ENCODE measurements around the gene SPEN.

Gene SPEN

DNA sequence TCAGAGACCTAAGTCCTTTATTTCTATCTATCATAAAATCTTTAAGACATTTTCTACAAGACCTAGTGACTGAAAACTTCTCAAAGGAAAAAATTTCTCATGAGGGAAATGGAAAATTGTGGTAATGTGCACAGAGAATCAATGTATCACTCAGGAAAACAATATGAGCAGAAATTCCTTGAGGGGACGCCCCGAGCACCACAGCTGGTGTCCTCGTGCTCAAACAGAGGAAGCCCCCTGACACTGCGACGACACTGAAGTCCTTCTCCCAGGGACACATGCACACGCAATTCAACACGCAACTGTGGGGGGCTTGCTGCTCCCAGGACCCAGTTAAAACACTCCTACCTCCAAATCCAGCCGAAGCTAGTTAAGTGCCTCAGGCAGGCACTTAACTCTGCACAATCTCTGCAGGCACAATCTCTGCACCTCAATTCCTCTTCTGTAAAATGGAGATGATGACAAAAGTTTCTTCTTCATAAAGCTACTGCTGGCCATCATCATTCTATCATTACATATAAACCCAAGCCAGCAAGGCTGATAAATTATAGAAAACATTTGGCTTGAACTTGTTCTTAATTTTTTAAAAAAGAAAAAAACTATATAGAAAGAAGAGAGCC, 112.4 kb downstream of the SPEN start:
- Mint-ChIP-seq H3K27me3 (ENCODE audit: low read depth) (no peaks in the 10 kb centered on the region), H3K36me3 (ENCODE audit: low read depth) (peaks cover 3% of the 10 kb centered on the region), H3K27ac (no peak overlapping the region), H3K4me3 (no peak overlapping the region), H3K9me3 (no peaks in the 10 kb centered on the region), H3K4me1 (peaks cover 40% of the 10 kb centered on the region)
- TF ChIP-seq, protein P1, sequence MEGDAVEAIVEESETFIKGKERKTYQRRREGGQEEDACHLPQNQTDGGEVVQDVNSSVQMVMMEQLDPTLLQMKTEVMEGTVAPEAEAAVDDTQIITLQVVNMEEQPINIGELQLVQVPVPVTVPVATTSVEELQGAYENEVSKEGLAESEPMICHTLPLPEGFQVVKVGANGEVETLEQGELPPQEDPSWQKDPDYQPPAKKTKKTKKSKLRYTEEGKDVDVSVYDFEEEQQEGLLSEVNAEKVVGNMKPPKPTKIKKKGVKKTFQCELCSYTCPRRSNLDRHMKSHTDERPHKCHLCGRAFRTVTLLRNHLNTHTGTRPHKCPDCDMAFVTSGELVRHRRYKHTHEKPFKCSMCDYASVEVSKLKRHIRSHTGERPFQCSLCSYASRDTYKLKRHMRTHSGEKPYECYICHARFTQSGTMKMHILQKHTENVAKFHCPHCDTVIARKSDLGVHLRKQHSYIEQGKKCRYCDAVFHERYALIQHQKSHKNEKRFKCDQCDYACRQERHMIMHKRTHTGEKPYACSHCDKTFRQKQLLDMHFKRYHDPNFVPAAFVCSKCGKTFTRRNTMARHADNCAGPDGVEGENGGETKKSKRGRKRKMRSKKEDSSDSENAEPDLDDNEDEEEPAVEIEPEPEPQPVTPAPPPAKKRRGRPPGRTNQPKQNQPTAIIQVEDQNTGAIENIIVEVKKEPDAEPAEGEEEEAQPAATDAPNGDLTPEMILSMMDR (IDR thresholded peaks at IDR 0.05; ENCODE audit: unreplicated experiment in 3 of 3), result no peak

DNA sequence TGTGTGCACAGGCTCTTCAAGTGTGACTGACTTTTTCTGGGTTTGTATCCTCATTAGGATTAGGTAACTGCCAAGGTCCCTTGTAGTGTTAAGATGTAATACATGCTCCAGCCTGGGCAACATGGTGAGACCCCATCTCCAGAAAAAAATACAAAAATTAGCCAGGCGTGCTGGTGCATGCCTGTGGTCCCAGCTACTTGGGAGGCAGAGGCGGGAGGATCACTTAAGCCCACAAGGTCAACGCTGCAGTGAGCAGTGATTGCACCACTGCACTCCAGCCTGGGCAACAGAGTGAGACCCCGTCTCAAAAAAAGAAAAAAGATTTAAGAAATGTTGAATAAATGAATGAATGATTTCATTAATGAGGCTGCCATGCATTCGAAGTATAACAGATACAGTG, 113.3 kb downstream of the SPEN start:
- H3K4me1 Mint-ChIP-seq, result peaks cover 36% of the 10 kb centered on the region
- H3K36me3 Mint-ChIP-seq (ENCODE audit: low read depth), result peaks cover 12% of the 10 kb centered on the region
- TF ChIP-seq, protein P1 (IDR thresholded peaks at IDR 0.05; ENCODE audit: unreplicated experiment in 3 of 3), result no peak
- no peak overlapping the region for H3K27ac Mint-ChIP-seq
- H3K4me3 Mint-ChIP-seq, result no peak overlapping the region
- no peaks in the 10 kb centered on the region for H3K9me3 Mint-ChIP-seq
- no peaks in the 10 kb centered on the region for H3K27me3 Mint-ChIP-seq (ENCODE audit: low read depth)

DNA sequence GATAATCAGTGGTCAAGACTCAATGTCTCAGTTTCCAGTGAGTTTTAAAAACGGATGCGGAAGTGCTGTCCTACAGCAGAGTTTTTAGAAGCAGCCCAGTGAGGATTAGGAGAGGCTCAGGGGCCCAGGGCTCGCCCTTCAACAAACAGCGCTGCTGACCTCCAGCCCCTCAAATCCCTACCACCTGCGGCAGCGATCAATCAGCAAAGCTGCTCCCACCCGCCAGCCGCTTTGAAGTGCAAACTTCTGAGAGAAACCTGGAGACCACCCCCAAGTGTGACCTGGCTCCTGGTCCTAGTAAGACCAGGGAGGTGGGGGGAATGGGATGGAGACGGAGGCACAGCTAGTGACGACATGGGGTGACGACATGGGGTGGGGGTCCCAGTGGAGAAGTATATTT, 114.0 kb downstream of the SPEN start:
- no peak overlapping the region for H3K27ac Mint-ChIP-seq
- no peaks in the 10 kb centered on the region for H3K27me3 Mint-ChIP-seq (ENCODE audit: low read depth)
- H3K9me3 Mint-ChIP-seq, result no peaks in the 10 kb centered on the region
- no peak overlapping the region for H3K4me3 Mint-ChIP-seq
- TF ChIP-seq, protein P1 (IDR thresholded peaks at IDR 0.05; ENCODE audit: unreplicated experiment in 3 of 3), result no peak
- H3K36me3 Mint-ChIP-seq (ENCODE audit: low read depth), result peaks cover 18% of the 10 kb centered on the region
- peaks cover 34% of the 10 kb centered on the region for H3K4me1 Mint-ChIP-seq

DNA sequence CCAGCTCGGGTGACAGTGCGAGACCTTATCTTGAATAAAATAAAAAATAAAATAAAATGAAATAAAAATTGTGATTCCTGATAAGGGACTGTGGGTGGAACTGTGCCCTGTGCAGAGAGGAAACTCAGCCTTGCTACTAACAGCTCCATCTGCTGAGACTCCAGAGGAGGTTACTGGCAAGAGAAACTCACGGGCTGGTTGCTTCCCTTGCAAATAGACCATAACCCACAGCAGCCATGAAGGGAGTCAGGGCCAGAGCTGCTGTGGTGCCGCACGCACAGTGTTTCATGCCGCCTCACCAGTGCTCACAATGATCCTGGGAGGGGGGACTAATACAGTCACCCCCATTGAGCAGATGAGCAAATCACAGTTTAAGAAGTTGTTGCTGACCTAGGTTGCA, 114.7 kb downstream of the SPEN start:
- H3K27ac Mint-ChIP-seq, result no peak overlapping the region
- no peak overlapping the region for H3K4me3 Mint-ChIP-seq
- peaks cover 23% of the 10 kb centered on the region for H3K36me3 Mint-ChIP-seq (ENCODE audit: low read depth)
- TF ChIP-seq, protein P1 (IDR thresholded peaks at IDR 0.05; ENCODE audit: unreplicated experiment in 3 of 3), result no peak
- no peaks in the 10 kb centered on the region for H3K9me3 Mint-ChIP-seq
- no peaks in the 10 kb centered on the region for H3K27me3 Mint-ChIP-seq (ENCODE audit: low read depth)
- H3K4me1 Mint-ChIP-seq, result peaks cover 29% of the 10 kb centered on the region

DNA sequence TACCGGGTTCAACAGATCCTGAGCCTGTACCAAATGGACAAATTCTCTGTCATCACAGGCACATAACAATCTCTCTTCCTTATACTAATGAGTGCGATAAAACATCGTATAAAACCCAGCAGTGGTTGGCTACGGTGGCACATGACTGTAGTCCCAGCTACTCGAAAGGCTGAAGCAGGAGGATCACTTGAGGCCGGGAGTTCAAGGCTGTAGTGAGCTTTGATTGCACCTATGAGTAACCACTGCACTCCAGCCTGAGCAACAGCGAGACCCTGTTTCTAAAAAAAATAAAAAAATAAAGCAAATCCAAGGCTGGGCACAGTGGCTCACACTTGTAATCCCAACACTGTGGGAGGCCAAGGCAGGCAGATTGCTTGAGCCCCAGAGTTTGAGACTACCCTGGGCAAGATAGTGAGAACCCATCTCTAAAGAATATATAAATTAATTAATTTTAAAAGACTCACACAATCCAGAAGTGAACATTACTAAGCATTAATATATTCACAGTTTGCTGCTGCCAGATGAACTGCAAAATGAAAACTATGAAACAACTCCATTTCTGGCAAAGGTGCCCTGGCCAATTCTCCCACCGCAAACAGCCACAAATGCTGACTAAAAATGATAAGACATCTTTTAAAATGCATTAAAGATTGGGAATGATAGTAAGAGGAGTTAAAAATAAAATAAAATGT, 115.3 kb downstream of the SPEN start:
- H3K4me3 Mint-ChIP-seq, result no peak overlapping the region
- no peak overlapping the region for H3K27ac Mint-ChIP-seq
- TF ChIP-seq, protein P1 (IDR thresholded peaks at IDR 0.05; ENCODE audit: unreplicated experiment in 3 of 3), result no peak
- H3K9me3 Mint-ChIP-seq, result no peaks in the 10 kb centered on the region
- peaks cover 30% of the 10 kb centered on the region for H3K36me3 Mint-ChIP-seq (ENCODE audit: low read depth)
- peaks cover 23% of the 10 kb centered on the region for H3K4me1 Mint-ChIP-seq
- H3K27me3 Mint-ChIP-seq (ENCODE audit: low read depth), result no peaks in the 10 kb centered on the region
